ENCODE measurements around the gene CNTN1.

GRCh38 chr12:40688085-40688725 lies 4.0 kb upstream of the CNTN1 start:
- TF ChIP-seq CTCF (conservative IDR thresholded peaks at IDR 0.05) = no peak
- no peak for TF ChIP-seq ZFX (IDR thresholded peaks at IDR 0.05)
